HCT116 (cell line): ENCODE data around the gene STON2. TPM values are rescaled to one million over a fixed set of nuclear protein-coding genes. Genes with fewer than 3 reads are reported as not detected.

ENCODE experiments used
- ATAC-seq: fragments of 200-7000 bp; cut with Tn5 transposase; 2 replicates; pipeline ENCODE4 v1.9.1; 2020; ENCODE audit warnings: mild to moderate bottlenecking, moderate library complexity
- BruUV-seq: library from RNA; stranded (reverse); fragments of 400-500 nt; replicated peaks from 2 replicates; lab custom pipeline; 2021; lab: Mats Ljungman, UMichigan
- CTCF ChIA-PET: fragments of 300-600 bp; sonication (Branson Sonifier 250); formaldehyde crosslinking; loops from one replicate; lab custom pipeline; 2021; ENCODE audit warnings: antibody characterized with exemption; lab: Charles Lee
- POLR2A ChIA-PET: fragments of 300-600, 350-600 bp; sonication (Branson Sonifier 250); formaldehyde crosslinking; loops from one replicate; lab custom pipeline; 2021; ENCODE audit warnings: antibody characterized with exemption; lab: Charles Lee
- RAD21 ChIA-PET, 2 experiments: fragments of 300-600 bp; sonication (Branson Sonifier 250); formaldehyde crosslinking; loops; one replicate each; lab custom pipeline; 2023; ENCODE audit warnings: low total read pairs in 2 of 2; ENCODE audit not compliant: uncharacterized antibody in 2 of 2, unreplicated experiment in 2 of 2, low non-redundant PET in 1 of 2; lab: Charles Lee
- DNase-seq: peaks from one replicate; pipeline ENCODE4 v3.0.0-alpha.2; 2010; ENCODE audit warnings: low read depth, low spot score
- H2AFZ ChIP-seq: fragments of 200-600 bp; shearing (Covaris generic), sonication (generic); 2 replicates; pipeline ENCODE4 v1.6.1; 2017; ENCODE audit warnings: low read depth, mixed run types, mixed read lengths, antibody characterized with exemption, low read length; ENCODE audit not compliant: poor library complexity, severe bottlenecking
- H3K27ac ChIP-seq: 2 replicates; pipeline ENCODE4 v1.5.1; 2012; ENCODE audit warnings: low read depth, low read length
- H3K27me3 ChIP-seq: fragments of 200-600 bp; sonication (generic); 2 replicates; pipeline ENCODE4 v1.6.1; 2016; ENCODE audit warnings: mixed run types, low read length, mixed read lengths; ENCODE audit not compliant: insufficient read depth
- H3K36me3 ChIP-seq, 2 experiments: fragments of 200-500 bp in 1 of 2; fragments of 200-600 bp in 1 of 2; sonication (Bioruptor generic) in 1 of 2; sonication (generic) in 1 of 2; 2 replicates each; pipeline versions ENCODE4 v1.5.1 to v1.6.1; 2014 to 2016; ENCODE audit warnings: low read length in 2 of 2, inconsistent platforms in 1 of 2, mixed read lengths in 1 of 2, mixed run types in 1 of 2; ENCODE audit not compliant: insufficient read depth in 2 of 2, control insufficient read depth in 1 of 2
- H3K4me1 ChIP-seq, 2 experiments: fragments of 200-600 bp in 1 of 2; sonication (generic) in 1 of 2; 2 replicates each; pipeline versions ENCODE4 v1.5.1 to v1.6.1; 2012 to 2017; ENCODE audit warnings: low read length in 2 of 2, inconsistent platforms in 1 of 2, mild to moderate bottlenecking in 1 of 2, mixed read lengths in 1 of 2, mixed run types in 1 of 2, moderate library complexity in 1 of 2; ENCODE audit not compliant: insufficient read depth in 2 of 2, control insufficient read depth in 1 of 2
- H3K4me2 ChIP-seq: fragments of 200-600 bp; sonication (generic); 2 replicates; pipeline ENCODE4 v1.6.1; 2017; ENCODE audit warnings: mixed run types, low read length, mixed read lengths
- H3K4me3 ChIP-seq, 2 experiments: fragments of 200-600 bp in 1 of 2; sonication (generic) in 1 of 2; replicated peaks in 1 of 2; 2 replicates each; pipeline ENCODE4 v1.5.1; 2011 to 2016; ENCODE audit warnings: low read length in 2 of 2, control low read depth in 1 of 2, low read depth in 1 of 2, mild to moderate bottlenecking in 1 of 2, mixed read lengths in 1 of 2, mixed run types in 1 of 2
- H3K79me2 ChIP-seq: fragments of 200-600 bp; sonication (generic); 2 replicates; pipeline ENCODE4 v1.6.1; 2017; ENCODE audit warnings: mild to moderate bottlenecking, mixed run types, low read length, moderate library complexity, mixed read lengths; ENCODE audit not compliant: insufficient read depth
- H3K9ac ChIP-seq: fragments of 200-600 bp; sonication (generic); 2 replicates; pipeline ENCODE4 v1.6.1; 2016; ENCODE audit warnings: low read length, mixed read lengths
- H3K9me2 ChIP-seq: fragments of 200-600 bp; sonication (generic), shearing (Covaris generic); 2 replicates; pipeline ENCODE4 v1.6.1; 2017; ENCODE audit warnings: mixed run types, mild to moderate bottlenecking, moderate library complexity; ENCODE audit not compliant: insufficient read depth
- H3K9me3 ChIP-seq, 2 experiments: fragments of 200-500 bp in 1 of 2; fragments of 200-600 bp in 1 of 2; sonication (Bioruptor generic) in 1 of 2; sonication (generic) in 1 of 2; 2 replicates each; pipeline ENCODE4 v1.6.1; 2014 to 2017; ENCODE audit warnings: low read length in 2 of 2, mixed read lengths in 2 of 2, inconsistent platforms in 1 of 2, low read depth in 1 of 2, mild to moderate bottlenecking in 1 of 2, mixed run types in 1 of 2, moderate library complexity in 1 of 2; ENCODE audit not compliant: control insufficient read depth in 1 of 2, insufficient read depth in 1 of 2
- H4K20me1 ChIP-seq: fragments of 200-600 bp; sonication (generic), shearing (Covaris generic); 2 replicates; pipeline ENCODE4 v1.6.1; 2017; ENCODE audit warnings: mixed run types, mild to moderate bottlenecking, moderate library complexity; ENCODE audit not compliant: insufficient read depth
- CBX3 ChIP-seq: IDR thresholded peaks from 2 replicates; pipeline ENCODE4 v1.6.1; 2012; ENCODE audit warnings: low read depth
- CTCF ChIP-seq, 3 experiments: fragments of 200-600 bp in 1 of 3; sonication (generic) in 1 of 3; IDR thresholded peaks in 2 of 3; conservative IDR thresholded peaks in 1 of 3; 2 replicates each; pipeline ENCODE4 v1.5.1; 2012 to 2017; ENCODE audit warnings: low read depth in 2 of 3, low read length in 2 of 3, antibody characterized with exemption in 1 of 3, borderline replicate concordance in 1 of 3, control low read depth in 1 of 3, mild to moderate bottlenecking in 1 of 3, mixed read lengths in 1 of 3, mixed run types in 1 of 3, moderate library complexity in 1 of 3; ENCODE audit not compliant: insufficient read depth in 1 of 3
- EGR1 ChIP-seq: IDR thresholded peaks from 2 replicates; pipeline ENCODE4 v1.6.1; 2012; ENCODE audit warnings: low read depth
- ELF1 ChIP-seq: IDR thresholded peaks from 2 replicates; pipeline ENCODE4 v1.6.1; 2012; ENCODE audit warnings: low read depth, borderline replicate concordance
- EZH2 ChIP-seq: fragments of 200-600 bp; sonication (generic); IDR thresholded peaks from 2 replicates; pipeline ENCODE4 v1.6.1; 2017; ENCODE audit warnings: antibody characterized with exemption, mixed run types
- JUND ChIP-seq: IDR thresholded peaks from 2 replicates; pipeline ENCODE4 v1.6.1; 2012
- POLR2A ChIP-seq: IDR thresholded peaks from 2 replicates; pipeline ENCODE4 v1.7.0; 2011; ENCODE audit warnings: borderline replicate concordance; ENCODE audit not compliant: insufficient read depth, insufficient read length; ENCODE audit errors: extremely low read depth
- POLR2AphosphoS5 ChIP-seq: IDR thresholded peaks from 2 replicates; pipeline ENCODE4 v1.6.1; 2011; ENCODE audit warnings: mild to moderate bottlenecking, low read depth, low read length, moderate library complexity
- RAD21 ChIP-seq: IDR thresholded peaks from 2 replicates; pipeline ENCODE4 v1.6.1; 2012; ENCODE audit warnings: low read depth, mild to moderate bottlenecking
- SRF ChIP-seq: IDR thresholded peaks from 2 replicates; pipeline ENCODE4 v1.6.1; 2012; ENCODE audit warnings: low read depth
- TCF7L2 ChIP-seq: IDR thresholded peaks from 2 replicates; pipeline ENCODE4 v1.7.0; 2011; ENCODE audit warnings: borderline replicate concordance, inconsistent platforms; ENCODE audit not compliant: insufficient read depth, insufficient read length; ENCODE audit errors: extremely low read depth
- YY1 ChIP-seq: IDR thresholded peaks from 2 replicates; pipeline ENCODE4 v1.6.1; 2011; ENCODE audit warnings: low read length, low read depth, moderate library complexity, mild to moderate bottlenecking; ENCODE audit not compliant: insufficient replicate concordance; ENCODE audit errors: extremely low read depth
- ZNF274 ChIP-seq: fragments of 200-500 bp; sonication (Bioruptor generic); IDR thresholded peaks from 2 replicates; pipeline ENCODE4 v1.6.1; 2014; ENCODE audit warnings: mild to moderate bottlenecking, low read depth, low read length, inconsistent platforms
- intact Hi-C: fragments of 100-400 bp; cut with micrococcal nuclease; formaldehyde crosslinking; loops from 2 replicates; pipeline ENCODE4 v1.10.0; 2022
- total RNA-seq: library from RNA; stranded (reverse); gene quantifications from one replicate; pipeline ENCODE4 v1.2.1, GENCODE V29; 2021; ENCODE audit not compliant: unreplicated experiment
- TF ChIP-seq, protein P1 (sequence below): IDR thresholded peaks from 2 replicates; pipeline ENCODE4 v1.6.1; 2012

Gene STON2
- total RNA-seq, 1 experiment from 2014 or later = 4.1 TPM

DNA sequence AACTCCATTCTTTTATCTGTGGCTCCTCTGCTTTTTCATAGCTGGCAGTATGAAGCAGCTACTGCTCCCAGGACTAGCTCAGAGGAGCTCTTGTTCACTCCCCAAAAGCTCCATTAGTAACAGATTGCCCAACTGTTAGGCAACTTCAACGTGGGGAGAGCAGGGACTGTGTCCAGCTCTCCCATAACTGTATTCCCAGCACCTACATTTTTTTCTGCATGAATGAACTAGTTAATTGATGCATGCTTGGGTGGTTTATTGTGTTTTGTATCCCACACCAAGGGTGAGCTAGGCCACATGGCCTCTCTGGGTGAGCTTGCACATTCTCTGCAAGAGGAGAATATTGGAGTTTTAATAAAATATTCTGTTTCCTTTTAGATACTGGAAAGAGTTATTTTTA is 15.2 kb downstream of the STON2 start:
- H3K27ac ChIP-seq = no peak overlapping the region
- POLR2A ChIA-PET = no interaction called here
- intact Hi-C loops = no loop called here

More for the DNA sequence above, 15.2 kb downstream of the STON2 start:
- ChIA-PET CTCF (no interaction called here), RAD21 (no interaction called here)
- Histone ChIP-seq H4K20me1 (no peaks in the 10 kb centered on the region), H3K79me2 (no peaks in the 10 kb centered on the region), H2AFZ (no peak overlapping the region), H3K27me3 (no peaks in the 10 kb centered on the region), H3K9me2 (no peaks in the 10 kb centered on the region), H3K4me2 (no peak overlapping the region), H3K4me3 (no peak overlapping the region), H3K4me1 (no peaks in the 10 kb centered on the region), H3K9ac (no peak overlapping the region), H3K36me3 (no peaks in the 10 kb centered on the region), H3K9me3 (no peaks in the 10 kb centered on the region)
- BruUV-seq = no TSS peak
- ATAC-seq (no peak), DNase-seq (no peak)
- TF ChIP-seq RAD21 = no peak
- TF ChIP-seq CTCF (IDR thresholded peaks at IDR 0.05 in 2 of 3, conservative IDR thresholded peaks at IDR 0.05 in 1 of 3; ENCODE audit: borderline replicate concordance in 1 of 3, insufficient read depth in 1 of 3, low read depth in 2 of 3, low read length in 2 of 3) = no peak
- TF ChIP-seq JUND = no peak
- no peak for TF ChIP-seq ELF1
- no peak for TF ChIP-seq TCF7L2
- TF ChIP-seq, protein P1, sequence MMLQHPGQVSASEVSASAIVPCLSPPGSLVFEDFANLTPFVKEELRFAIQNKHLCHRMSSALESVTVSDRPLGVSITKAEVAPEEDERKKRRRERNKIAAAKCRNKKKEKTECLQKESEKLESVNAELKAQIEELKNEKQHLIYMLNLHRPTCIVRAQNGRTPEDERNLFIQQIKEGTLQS = no peak
- no peak for TF ChIP-seq POLR2AphosphoS5
- TF ChIP-seq EGR1 = no peak
- TF ChIP-seq EZH2 = no peak
- TF ChIP-seq CBX3 = no peak
- TF ChIP-seq POLR2A = no peak
- no peak for TF ChIP-seq ZNF274
- TF ChIP-seq SRF = no peak
- no peak for TF ChIP-seq YY1
